IMR-90 (cell line): ENCODE data around the gene RGP1. TPM values are rescaled to one million over a fixed set of nuclear protein-coding genes. Genes with fewer than 3 reads are reported as not detected.
A peak's percentile ranks its signal among the peaks of the same experiment; 100 is the strongest.

Source experiments
- ATAC-seq: fragments of 200-7000 bp; cut with Tn5 transposase; 2 replicates; pipeline ENCODE4 v1.9.1; 2020; ENCODE audit warnings: low read depth, mild to moderate bottlenecking, moderate library complexity
- BruUV-seq: library from RNA; stranded (reverse); fragments of 400-500 nt; replicated peaks from 2 replicates; lab custom pipeline; 2021; lab: Mats Ljungman, UMichigan
- CTCF ChIA-PET: fragments of 300-600 bp; formaldehyde crosslinking; extraction: SDS; loops from one replicate; lab custom pipeline; 2021; ENCODE audit warnings: antibody characterized with exemption; lab: Yijun Ruan, JAX
- POLR2A ChIA-PET: fragments of 300-600 bp; sonication (Branson Sonifier 250); formaldehyde crosslinking; loops from one replicate; lab custom pipeline; 2022; ENCODE audit warnings: antibody characterized with exemption; ENCODE audit not compliant: unreplicated experiment; lab: Charles Lee
- DNase-seq: peaks from one replicate; pipeline ENCODE4 v3.0.0; 2013
- H2AFZ ChIP-seq: replicated peaks from 2 replicates; pipeline ENCODE3; 2013; ENCODE audit warnings: low read length, mild to moderate bottlenecking; ENCODE audit not compliant: poor library complexity
- H2AK5ac ChIP-seq: 2 replicates; pipeline ENCODE4 v1.6.1; 2013; ENCODE audit warnings: low read depth, low read length, inconsistent platforms
- H2AK9ac ChIP-seq: replicated peaks from 2 replicates; pipeline ENCODE3; 2013; ENCODE audit warnings: mild to moderate bottlenecking, low read depth, low read length, moderate library complexity; ENCODE audit not compliant: poor library complexity
- H2BK120ac ChIP-seq: 2 replicates; pipeline ENCODE4 v1.6.1; 2013; ENCODE audit warnings: low read depth, low read length, inconsistent platforms
- H2BK15ac ChIP-seq: 3 replicates; pipeline ENCODE4 v1.6.1; 2013; ENCODE audit warnings: low read depth, low read length, inconsistent platforms
- H2BK20ac ChIP-seq: 2 replicates; pipeline ENCODE4 v1.6.1; 2013; ENCODE audit warnings: low read depth, mild to moderate bottlenecking, inconsistent platforms, low read length, moderate library complexity
- H2BK5ac ChIP-seq: 2 replicates; pipeline ENCODE4 v1.6.1; 2013; ENCODE audit warnings: mild to moderate bottlenecking, low read depth, low read length, inconsistent platforms; ENCODE audit not compliant: poor library complexity, severe bottlenecking
- H3K14ac ChIP-seq: replicated peaks from 2 replicates; pipeline ENCODE4 v1.6.1; 2013; ENCODE audit warnings: low read depth, low read length, inconsistent platforms
- H3K18ac ChIP-seq: 2 replicates; pipeline ENCODE4 v1.6.1; 2013; ENCODE audit warnings: low read depth, low read length, control low read depth
- H3K23ac ChIP-seq: 2 replicates; pipeline ENCODE4 v1.6.1; 2013; ENCODE audit warnings: low read depth, low read length, inconsistent platforms
- H3K27ac ChIP-seq: 2 replicates; pipeline ENCODE4 v1.5.1; 2013; ENCODE audit warnings: mild to moderate bottlenecking, control low read depth, low read length; ENCODE audit not compliant: insufficient read depth
- H3K27me3 ChIP-seq: 2 replicates; pipeline ENCODE4 v1.6.1; 2013; ENCODE audit warnings: low read length; ENCODE audit not compliant: control insufficient read depth, insufficient read depth
- H3K36me3 ChIP-seq: 2 replicates; pipeline ENCODE4 v1.6.1; 2013; ENCODE audit warnings: low read length, mixed read lengths; ENCODE audit not compliant: control insufficient read depth, insufficient read depth
- H3K4ac ChIP-seq: 2 replicates; pipeline ENCODE4 v1.6.1; 2013; ENCODE audit warnings: low read depth, low read length, inconsistent platforms
- H3K4me1 ChIP-seq: 2 replicates; pipeline ENCODE4 v1.6.1; 2013; ENCODE audit warnings: low read length, mixed read lengths; ENCODE audit not compliant: control insufficient read depth, insufficient read depth
- H3K4me2 ChIP-seq: 2 replicates; pipeline ENCODE4 v1.6.1; 2013; ENCODE audit warnings: low read depth, mild to moderate bottlenecking, control low read depth, low read length, moderate library complexity
- H3K4me3 ChIP-seq: 2 replicates; pipeline ENCODE4 v1.5.1; 2013; ENCODE audit warnings: low read depth, mild to moderate bottlenecking, control low read depth, low read length, moderate library complexity; ENCODE audit not compliant: insufficient read depth
- H3K56ac ChIP-seq: 2 replicates; pipeline ENCODE4 v1.6.1; 2013; ENCODE audit warnings: low read length, inconsistent platforms; ENCODE audit not compliant: insufficient read depth; ENCODE audit errors: extremely low read depth
- H3K79me1 ChIP-seq, 2 experiments: 2 replicates each; pipeline ENCODE4 v1.6.1; 2013; ENCODE audit warnings: low read length in 2 of 2, inconsistent platforms in 1 of 2, low read depth in 1 of 2
- H3K9ac ChIP-seq: 2 replicates; pipeline ENCODE4 v1.6.1; 2013; ENCODE audit warnings: low read depth, low read length, control low read depth
- H3K9me1 ChIP-seq: 2 replicates; pipeline ENCODE4 v1.6.1; 2013; ENCODE audit warnings: low read length, inconsistent platforms; ENCODE audit not compliant: insufficient read depth
- H3K9me3 ChIP-seq: 2 replicates; pipeline ENCODE4 v1.6.1; 2013; ENCODE audit warnings: low read length; ENCODE audit not compliant: control insufficient read depth, insufficient read depth
- H4K20me1 ChIP-seq: 2 replicates; pipeline ENCODE4 v1.6.1; 2013; ENCODE audit warnings: low read length, inconsistent platforms; ENCODE audit not compliant: insufficient read depth
- H4K5ac ChIP-seq: 2 replicates; pipeline ENCODE4 v1.6.1; 2013; ENCODE audit warnings: mild to moderate bottlenecking, low read depth, low read length, control low read depth
- H4K8ac ChIP-seq, 2 experiments: 2 replicates each; pipeline ENCODE4 v1.6.1; 2013; ENCODE audit warnings: low read depth in 2 of 2, low read length in 2 of 2, control low read depth in 1 of 2, inconsistent platforms in 1 of 2
- H4K91ac ChIP-seq: 2 replicates; pipeline ENCODE4 v1.6.1; 2013; ENCODE audit warnings: low read depth, low read length, inconsistent platforms; ENCODE audit not compliant: insufficient read depth
- CEBPB ChIP-seq: IDR thresholded peaks from 2 replicates; pipeline ENCODE4 v1.6.1; 2012; ENCODE audit warnings: low read depth, low read length, improper control_type of control experiment
- CHD1 ChIP-seq: IDR thresholded peaks from 2 replicates; pipeline ENCODE4 v1.6.1; 2012; ENCODE audit warnings: low read depth, low read length, improper control_type of control experiment
- MAFK ChIP-seq: IDR thresholded peaks from 2 replicates; pipeline ENCODE4 v1.6.1; 2012; ENCODE audit warnings: low read depth, low read length, improper control_type of control experiment
- MAZ ChIP-seq: IDR thresholded peaks from 2 replicates; pipeline ENCODE4 v1.6.1; 2012; ENCODE audit warnings: low read depth, mild to moderate bottlenecking, low read length, improper control_type of control experiment, moderate library complexity, borderline replicate concordance
- SMC3 ChIP-seq: fragments of 150-350 bp; IDR thresholded peaks from 2 replicates; pipeline ENCODE4 v1.6.1; 2016; ENCODE audit warnings: low read depth, mild to moderate bottlenecking, antibody characterized with exemption, low read length, moderate library complexity
- WGBS, 2 experiments: methylation state at CpG; one replicate each; pipeline versions ENCODE4 v1.1.5 to v1.1.7; 2013; ENCODE audit warnings: missing lambda C conversion rate in 2 of 2; ENCODE audit not compliant: insufficient read length in 1 of 2; ENCODE audit errors: extremely low coverage in 2 of 2; 5-methylcytosine and 5-hydroxymethylcytosine counted together
- dilution Hi-C: fragments of 300-500 bp; cut with HindIII; formaldehyde crosslinking; loops from one replicate; pipeline ENCODE4 v1.14.3; 2018; ENCODE audit warnings: low sequenced_read_pairs; ENCODE audit not compliant: unreplicated experiment
- in situ Hi-C: fragments of 300-500 bp; cut with MboI; formaldehyde crosslinking; loops from 3 replicates; pipeline ENCODE4 v1.14.3; 2019; ENCODE audit warnings: low sequenced_read_pairs, inconsistent platforms, mixed read lengths
- intact Hi-C: fragments of 100-400 bp; cut with micrococcal nuclease; formaldehyde crosslinking; loops from 2 replicates; pipeline ENCODE4 v1.10.0; 2022
- polyA plus RNA-seq, 3 experiments: library from polyadenylated mRNA; depleted of rRNA; stranded (reverse); fragments of >200 nt; gene quantifications; 2 replicates each; pipeline ENCODE4 v1.2.3, GENCODE V29; 2012; ENCODE audit warnings: low replicate concordance in 1 of 3
- total RNA-seq: library from RNA; depleted of rRNA; stranded (reverse); fragments of >200 nt; gene quantifications from 2 replicates; pipeline ENCODE4 v1.2.3, GENCODE V29; 2012
- TF ChIP-seq, protein P1 (sequence below): conservative IDR thresholded peaks from 2 replicates; pipeline ENCODE4 v1.5.1; 2012; ENCODE audit warnings: mild to moderate bottlenecking, low read depth, low read length, improper control_type of control experiment
- TF ChIP-seq, protein P2 (sequence below): fragments of 150-350 bp; IDR thresholded peaks from 2 replicates; pipeline ENCODE4 v1.6.1; 2016; ENCODE audit warnings: low read depth, mild to moderate bottlenecking, low read length, moderate library complexity, borderline replicate concordance

RGP1 gene
- total and polyA plus RNA-seq, 2 of the 4 experiments (the other 2 are of a cell fraction): 10.2 to 14.3 TPM

DNA sequence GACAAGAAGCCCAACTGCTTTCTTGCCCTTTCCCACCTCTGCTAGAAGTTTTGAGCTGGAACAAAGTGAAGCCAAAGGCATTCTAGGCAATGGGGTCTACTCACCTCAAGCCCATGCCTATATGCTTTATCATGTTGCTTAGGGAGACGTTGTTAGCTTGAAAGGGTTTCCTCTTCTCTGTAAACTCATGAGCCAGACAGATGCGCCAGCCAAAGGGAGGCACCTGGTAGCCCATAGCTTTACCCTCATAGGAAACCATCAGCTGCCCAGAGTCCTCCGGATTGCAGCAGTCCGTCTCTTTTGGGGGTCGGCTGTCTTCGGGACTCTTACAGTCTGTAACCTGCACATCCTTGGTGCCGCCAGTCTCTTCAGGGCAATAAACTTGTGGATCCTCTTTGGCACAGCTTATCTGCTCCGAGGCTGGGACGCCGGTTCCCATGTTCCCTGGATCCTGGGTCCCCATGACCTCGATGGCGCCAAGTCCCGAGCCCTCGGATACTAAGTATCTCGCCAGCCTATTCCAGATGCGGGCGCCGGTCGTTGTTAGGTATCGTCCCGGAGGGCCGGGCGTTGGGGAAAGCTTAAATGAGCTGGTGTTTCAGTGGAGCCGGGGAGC is 737 bp upstream of the RGP1 start (continued):
- TF ChIP-seq CHD1: no peak

DNA sequence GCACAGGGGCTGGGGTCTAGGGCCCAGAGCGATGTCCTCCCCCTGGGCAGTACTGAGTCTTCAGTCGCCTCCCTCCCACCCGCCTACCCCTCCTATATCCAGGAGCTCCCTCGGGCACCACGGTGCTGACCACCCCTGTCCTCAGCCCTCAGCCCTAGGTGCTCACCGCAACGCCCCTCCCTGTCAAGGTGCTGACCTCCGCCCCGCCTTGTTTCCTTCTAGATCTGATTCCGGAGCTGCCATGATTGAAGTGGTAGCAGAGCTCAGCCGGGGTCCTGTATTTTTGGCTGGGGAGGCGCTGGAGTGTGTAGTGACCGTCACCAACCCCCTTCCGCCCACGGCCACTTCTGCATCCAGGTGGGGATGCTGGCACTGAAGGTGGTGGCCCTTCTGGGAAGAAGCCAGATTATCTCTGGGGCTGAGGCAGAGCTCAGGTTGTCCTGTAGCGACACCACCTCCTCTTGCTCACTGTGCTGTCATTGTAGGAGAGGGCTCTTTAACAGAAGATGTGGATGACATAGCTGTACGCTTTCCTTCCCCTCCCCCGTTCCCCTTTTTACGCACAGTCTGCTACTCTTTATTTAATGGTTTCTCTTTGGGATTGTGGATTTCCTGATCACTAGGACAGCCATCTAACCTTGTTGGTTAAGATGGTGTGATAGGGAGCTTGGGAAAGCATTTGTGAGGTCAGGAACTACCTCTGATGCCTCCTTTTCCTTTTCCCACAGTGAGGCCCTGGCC is 598 bp downstream of the RGP1 start:
- Histone ChIP-seq H3K4me3 (peak overlapping the region; percentile 98), H3K27me3 (no peaks in the 10 kb centered on the region), H2AK9ac (peak overlapping the region; percentile 65), H3K14ac (peak overlapping the region; percentile 99), H3K36me3 (peaks cover 37% of the 10 kb centered on the region), H3K27ac (peak overlapping the region; percentile 94), H2BK15ac (0 out of 3 replicates have a peak overlapping the region, but pooled peaks have one; percentile 28), H3K4me1 (peaks cover 14% of the 10 kb centered on the region), H3K4me2 (peak overlapping the region; percentile 98), H3K23ac (peak overlapping the region; percentile 73), H4K5ac (peak overlapping the region; percentile 65), H2AK5ac (peak overlapping the region; percentile 27), H2BK120ac (peak overlapping the region; percentile 62; the same call in 1 of the 2 replicates), H2BK20ac (no peak overlapping the region), H3K9me3 (no peaks in the 10 kb centered on the region), H3K79me1 (peaks cover 43 to 56% of the 10 kb centered on the region in 2 experiments), H3K18ac (no peak overlapping the region; the same call in 1 of the 2 replicates), H4K20me1 (peaks cover 31% of the 10 kb centered on the region), H3K9ac (peak overlapping the region; percentile 99), H2BK5ac (peak overlapping the region; percentile 73), H2AFZ (peak overlapping the region; percentile 99), H3K4ac (peak overlapping the region; percentile 97), H3K56ac (peak overlapping the region; percentile 47; the same call in 1 of the 2 replicates), H4K8ac (peak overlapping the region; percentile 97 to 100), H4K91ac (peak overlapping the region; percentile 95), H3K9me1 (peaks cover 21% of the 10 kb centered on the region)
- DNase-seq: no peak
- BruUV-seq: no TSS peak
- in situ Hi-C loops (no loop called here), dilution Hi-C loops (no loop called here), intact Hi-C loops (no loop called here)
- WGBS, 2 experiments: no CpG with 5 or more reads among the region's 19 CpGs
- CTCF ChIA-PET: interaction anchor here (0.6 to 2.7 kb wide), 2 partner anchors 14 to 114 kb away, joined by 3 to 7 read pairs; no protein-coding TSS in a partner anchor
- ATAC-seq: peak; percentile 18
- no peak for TF ChIP-seq MAZ
- TF ChIP-seq, protein P1, sequence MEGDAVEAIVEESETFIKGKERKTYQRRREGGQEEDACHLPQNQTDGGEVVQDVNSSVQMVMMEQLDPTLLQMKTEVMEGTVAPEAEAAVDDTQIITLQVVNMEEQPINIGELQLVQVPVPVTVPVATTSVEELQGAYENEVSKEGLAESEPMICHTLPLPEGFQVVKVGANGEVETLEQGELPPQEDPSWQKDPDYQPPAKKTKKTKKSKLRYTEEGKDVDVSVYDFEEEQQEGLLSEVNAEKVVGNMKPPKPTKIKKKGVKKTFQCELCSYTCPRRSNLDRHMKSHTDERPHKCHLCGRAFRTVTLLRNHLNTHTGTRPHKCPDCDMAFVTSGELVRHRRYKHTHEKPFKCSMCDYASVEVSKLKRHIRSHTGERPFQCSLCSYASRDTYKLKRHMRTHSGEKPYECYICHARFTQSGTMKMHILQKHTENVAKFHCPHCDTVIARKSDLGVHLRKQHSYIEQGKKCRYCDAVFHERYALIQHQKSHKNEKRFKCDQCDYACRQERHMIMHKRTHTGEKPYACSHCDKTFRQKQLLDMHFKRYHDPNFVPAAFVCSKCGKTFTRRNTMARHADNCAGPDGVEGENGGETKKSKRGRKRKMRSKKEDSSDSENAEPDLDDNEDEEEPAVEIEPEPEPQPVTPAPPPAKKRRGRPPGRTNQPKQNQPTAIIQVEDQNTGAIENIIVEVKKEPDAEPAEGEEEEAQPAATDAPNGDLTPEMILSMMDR: no peak
- TF ChIP-seq, protein P2, sequence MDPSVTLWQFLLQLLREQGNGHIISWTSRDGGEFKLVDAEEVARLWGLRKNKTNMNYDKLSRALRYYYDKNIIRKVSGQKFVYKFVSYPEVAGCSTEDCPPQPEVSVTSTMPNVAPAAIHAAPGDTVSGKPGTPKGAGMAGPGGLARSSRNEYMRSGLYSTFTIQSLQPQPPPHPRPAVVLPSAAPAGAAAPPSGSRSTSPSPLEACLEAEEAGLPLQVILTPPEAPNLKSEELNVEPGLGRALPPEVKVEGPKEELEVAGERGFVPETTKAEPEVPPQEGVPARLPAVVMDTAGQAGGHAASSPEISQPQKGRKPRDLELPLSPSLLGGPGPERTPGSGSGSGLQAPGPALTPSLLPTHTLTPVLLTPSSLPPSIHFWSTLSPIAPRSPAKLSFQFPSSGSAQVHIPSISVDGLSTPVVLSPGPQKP: no peak
- TF ChIP-seq CEBPB: no peak
- no peak for TF ChIP-seq MAFK
- TF ChIP-seq CHD1: no peak
- TF ChIP-seq SMC3: no peak
- POLR2A ChIA-PET: no interaction called here
